ENCODE measurements around the gene VMP1. TPM values are rescaled to one million over a fixed set of nuclear protein-coding genes. Genes with fewer than 3 reads are reported as not detected.
A peak's percentile ranks its signal among the peaks of the same experiment; 100 is the strongest.
"Not testable (repeated sequence)": the region's sequence is repeated elsewhere in the genome, so short reads cannot be mapped to it uniquely, and the experiment has no call there.

Gene VMP1
- total RNA-seq, 1 donor, result 234 TPM

DNA sequence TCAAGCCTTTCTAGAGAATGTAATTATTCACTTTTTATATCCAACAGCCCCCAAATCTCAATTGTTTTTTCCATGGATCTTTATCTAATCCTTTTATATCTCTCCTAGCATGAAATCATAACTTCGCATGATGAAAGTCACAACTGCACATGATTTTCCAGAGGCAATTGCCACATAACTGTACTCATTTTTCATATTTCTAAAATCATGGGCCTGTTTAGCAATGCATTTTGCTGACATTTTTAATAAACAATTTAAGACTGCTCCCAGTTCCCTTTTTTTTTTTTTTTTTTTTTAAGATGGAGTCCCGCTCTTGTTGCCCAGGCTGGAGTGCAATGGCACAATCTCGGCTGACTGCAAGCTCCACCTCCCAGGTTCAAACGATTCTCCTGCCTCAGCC lies 83.5 kb downstream of the VMP1 start:
- peak; percentile 66 for DNase-seq (ENCODE audit: low read depth)
- H3K4me3 ChIP-seq (ENCODE audit: low read depth, low read length), result no peak overlapping the region
- TF ChIP-seq, protein P1, sequence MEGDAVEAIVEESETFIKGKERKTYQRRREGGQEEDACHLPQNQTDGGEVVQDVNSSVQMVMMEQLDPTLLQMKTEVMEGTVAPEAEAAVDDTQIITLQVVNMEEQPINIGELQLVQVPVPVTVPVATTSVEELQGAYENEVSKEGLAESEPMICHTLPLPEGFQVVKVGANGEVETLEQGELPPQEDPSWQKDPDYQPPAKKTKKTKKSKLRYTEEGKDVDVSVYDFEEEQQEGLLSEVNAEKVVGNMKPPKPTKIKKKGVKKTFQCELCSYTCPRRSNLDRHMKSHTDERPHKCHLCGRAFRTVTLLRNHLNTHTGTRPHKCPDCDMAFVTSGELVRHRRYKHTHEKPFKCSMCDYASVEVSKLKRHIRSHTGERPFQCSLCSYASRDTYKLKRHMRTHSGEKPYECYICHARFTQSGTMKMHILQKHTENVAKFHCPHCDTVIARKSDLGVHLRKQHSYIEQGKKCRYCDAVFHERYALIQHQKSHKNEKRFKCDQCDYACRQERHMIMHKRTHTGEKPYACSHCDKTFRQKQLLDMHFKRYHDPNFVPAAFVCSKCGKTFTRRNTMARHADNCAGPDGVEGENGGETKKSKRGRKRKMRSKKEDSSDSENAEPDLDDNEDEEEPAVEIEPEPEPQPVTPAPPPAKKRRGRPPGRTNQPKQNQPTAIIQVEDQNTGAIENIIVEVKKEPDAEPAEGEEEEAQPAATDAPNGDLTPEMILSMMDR (IDR thresholded peaks at IDR 0.05; ENCODE audit: insufficient read depth, low read length), result no peak

DNA sequence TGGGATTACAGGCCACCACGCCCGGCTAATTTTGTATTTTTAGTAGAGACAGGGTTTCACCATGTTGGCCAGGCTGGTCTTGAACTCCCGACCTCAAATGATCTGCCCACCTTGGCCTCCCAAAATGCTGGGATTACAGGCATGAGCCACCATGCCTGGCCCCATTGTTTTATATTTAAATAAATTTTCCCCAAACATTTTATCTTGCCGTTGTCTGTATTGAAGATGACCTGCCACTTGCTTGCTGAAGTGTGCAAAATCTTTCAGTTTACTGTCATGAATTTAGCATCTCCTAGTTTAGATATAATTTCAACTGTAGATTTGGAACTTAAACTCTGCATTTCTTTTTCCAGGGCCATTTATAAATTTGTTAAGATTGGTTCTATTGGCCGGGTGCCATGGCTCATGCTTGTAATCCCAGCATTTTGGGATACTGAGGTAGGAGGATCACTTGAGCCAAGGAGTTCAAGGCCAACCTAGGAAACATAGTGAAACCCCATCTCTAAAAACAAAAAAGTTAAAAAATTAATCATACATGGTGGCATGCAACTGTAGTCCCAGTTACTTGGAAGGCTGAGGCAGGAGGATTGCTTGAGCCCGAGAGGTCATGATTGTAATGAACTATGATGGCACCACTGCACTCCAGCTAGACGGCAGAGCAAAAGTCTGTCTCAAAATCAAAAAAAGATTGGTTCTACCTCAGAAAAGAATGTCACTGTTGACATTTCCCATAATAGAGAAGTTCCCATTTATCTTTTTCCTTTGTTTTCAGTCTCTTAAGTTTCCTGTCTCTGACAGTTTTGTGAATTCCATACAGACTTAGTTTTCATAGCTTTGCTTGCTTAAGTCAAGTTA lies 84.4 kb downstream of the VMP1 start:
- no peak overlapping the region for H3K4me3 ChIP-seq (ENCODE audit: low read depth, low read length)
- peak; percentile 96 for DNase-seq (ENCODE audit: low read depth)
- TF ChIP-seq, protein P1 (IDR thresholded peaks at IDR 0.05; ENCODE audit: insufficient read depth, low read length), result no peak

- H3K4me3 ChIP-seq (ENCODE audit: low read depth, low read length); DNase-seq (ENCODE audit: low read depth): not testable (repeated sequence)
Observed at GRCh38 chr17:59792458-59792823, 85.0 kb downstream of the VMP1 start.

- TF ChIP-seq, protein P1 (IDR thresholded peaks at IDR 0.05; ENCODE audit: insufficient read depth, low read length), result no peak
- no peak overlapping the region for H3K4me3 ChIP-seq (ENCODE audit: low read depth, low read length)
- no peak for DNase-seq (ENCODE audit: low read depth)
Observed at GRCh38 chr17:59793205-59793604, 85.8 kb downstream of the VMP1 start.

DNA sequence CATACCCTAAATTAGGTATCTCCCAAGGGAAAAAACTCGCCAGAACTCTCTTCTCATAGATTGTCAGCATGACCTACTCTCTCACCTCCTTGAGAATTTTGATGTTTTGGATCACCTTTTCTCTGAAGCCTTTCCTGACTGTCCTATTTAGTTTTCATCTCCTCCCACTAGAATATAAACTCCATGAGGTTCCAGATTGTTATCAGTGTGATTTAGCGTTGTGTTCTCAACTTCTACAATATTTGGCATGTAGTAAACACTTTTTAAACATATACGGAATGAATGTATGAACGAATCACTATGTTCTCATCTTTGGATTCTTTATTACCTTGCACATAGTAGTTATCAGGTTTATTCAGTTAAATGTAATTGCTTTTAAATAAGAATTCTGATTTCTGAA lies 88.7 kb downstream of the VMP1 start:
- no peak for DNase-seq (ENCODE audit: low read depth)
- TF ChIP-seq, protein P1 (IDR thresholded peaks at IDR 0.05; ENCODE audit: insufficient read depth, low read length), result no peak
- no peak overlapping the region for H3K4me3 ChIP-seq (ENCODE audit: low read depth, low read length)

DNA sequence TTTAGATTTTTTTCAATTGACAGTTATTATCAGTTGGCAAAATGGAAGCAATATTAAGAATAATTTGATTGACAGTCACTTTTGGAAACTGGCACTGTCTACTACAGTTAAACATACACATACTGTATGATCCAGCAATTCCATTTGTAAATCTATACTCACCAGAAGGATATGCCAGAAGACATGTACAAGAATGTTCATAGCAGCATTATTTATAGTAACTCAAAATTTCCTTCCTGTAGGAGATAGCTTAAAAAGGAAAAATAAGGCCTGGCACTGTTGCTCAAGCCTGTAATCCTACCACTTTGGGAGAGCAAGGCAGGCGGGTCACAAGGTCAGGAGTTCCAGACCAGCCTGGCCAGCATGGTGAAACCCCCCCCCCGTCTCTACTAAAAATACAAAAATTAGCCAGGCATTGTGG lies 89.3 kb downstream of the VMP1 start:
- TF ChIP-seq, protein P1 (IDR thresholded peaks at IDR 0.05; ENCODE audit: insufficient read depth, low read length), result no peak
- peak; percentile 29 for DNase-seq (ENCODE audit: low read depth)
- no peak overlapping the region for H3K4me3 ChIP-seq (ENCODE audit: low read depth, low read length)

GRCh38 chr17:59798111-59798510 lies 90.7 kb downstream of the VMP1 start:
- H3K4me3 ChIP-seq (ENCODE audit: low read depth, low read length), result no peak overlapping the region
- no peak for DNase-seq (ENCODE audit: low read depth)
- TF ChIP-seq, protein P1 (IDR thresholded peaks at IDR 0.05; ENCODE audit: insufficient read depth, low read length), result no peak

Data from fibroblast of the aortic adventitia (primary cell).